ENCODE results near the gene AIRE. TPM values are rescaled to one million over a fixed set of nuclear protein-coding genes. Genes with fewer than 3 reads are reported as not detected.
A peak's percentile ranks its signal among the peaks of the same experiment; 100 is the strongest.

Gene AIRE
- total RNA-seq, 4 donors from 2014 or later = 0.30 TPM; not detected in 3

- DNase-seq (ENCODE audit: low spot score in 2 of 2) = peak; percentile 65 to 75
- no peaks in the 10 kb centered on the region for H3K27me3 ChIP-seq
Measured at GRCh38 chr21:44294391-44295162, 8.9 kb downstream of the AIRE start.

DNA sequence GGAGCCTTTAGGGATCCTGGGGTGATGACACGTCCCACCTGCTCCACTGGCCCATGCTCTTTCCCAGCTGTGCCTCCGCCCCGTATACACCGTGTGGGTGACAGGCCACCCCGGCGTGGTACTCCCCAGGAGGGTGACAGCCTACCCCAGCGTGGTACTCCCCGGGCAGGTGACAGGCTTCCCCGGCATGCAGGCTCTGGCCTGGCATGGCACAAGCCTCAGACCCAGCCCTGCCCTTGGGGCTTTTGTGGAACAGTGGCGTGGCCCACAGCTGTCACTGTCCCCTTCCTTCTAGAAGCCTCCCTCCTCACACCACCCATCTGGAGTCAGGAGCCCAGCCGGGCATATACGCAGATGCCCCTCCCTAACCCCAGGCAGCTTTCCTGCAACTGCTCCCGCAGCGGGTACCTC lies 9.5 kb downstream of the AIRE start:
- Histone ChIP-seq H3K4me1 (peaks cover 0 to 35% (median 18%) of the 10 kb centered on the region in 4 donors), H3K27ac (no peak overlapping the region)
- TF ChIP-seq, protein P1, sequence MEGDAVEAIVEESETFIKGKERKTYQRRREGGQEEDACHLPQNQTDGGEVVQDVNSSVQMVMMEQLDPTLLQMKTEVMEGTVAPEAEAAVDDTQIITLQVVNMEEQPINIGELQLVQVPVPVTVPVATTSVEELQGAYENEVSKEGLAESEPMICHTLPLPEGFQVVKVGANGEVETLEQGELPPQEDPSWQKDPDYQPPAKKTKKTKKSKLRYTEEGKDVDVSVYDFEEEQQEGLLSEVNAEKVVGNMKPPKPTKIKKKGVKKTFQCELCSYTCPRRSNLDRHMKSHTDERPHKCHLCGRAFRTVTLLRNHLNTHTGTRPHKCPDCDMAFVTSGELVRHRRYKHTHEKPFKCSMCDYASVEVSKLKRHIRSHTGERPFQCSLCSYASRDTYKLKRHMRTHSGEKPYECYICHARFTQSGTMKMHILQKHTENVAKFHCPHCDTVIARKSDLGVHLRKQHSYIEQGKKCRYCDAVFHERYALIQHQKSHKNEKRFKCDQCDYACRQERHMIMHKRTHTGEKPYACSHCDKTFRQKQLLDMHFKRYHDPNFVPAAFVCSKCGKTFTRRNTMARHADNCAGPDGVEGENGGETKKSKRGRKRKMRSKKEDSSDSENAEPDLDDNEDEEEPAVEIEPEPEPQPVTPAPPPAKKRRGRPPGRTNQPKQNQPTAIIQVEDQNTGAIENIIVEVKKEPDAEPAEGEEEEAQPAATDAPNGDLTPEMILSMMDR (IDR thresholded peaks at IDR 0.05) = no peak
- no peak for TF ChIP-seq POLR2A (IDR thresholded peaks at IDR 0.05)
- no peak for TF ChIP-seq EP300 (IDR thresholded peaks at IDR 0.05)

More at GRCh38 chr21:44294391-44295162, 8.9 kb downstream of the AIRE start:
- no peak overlapping the region for H3K27ac ChIP-seq
- no peaks in the 10 kb centered on the region for H3K9me3 ChIP-seq
- no peak overlapping the region for H3K4me3 ChIP-seq
- H3K4me1 ChIP-seq = peaks cover 0 to 35% (median 18%) of the 10 kb centered on the region in 4 donors
- TF ChIP-seq POLR2A (IDR thresholded peaks at IDR 0.05) (no peak), EP300 (IDR thresholded peaks at IDR 0.05) (no peak)
- TF ChIP-seq, protein P1 (IDR thresholded peaks at IDR 0.05) = no peak
- 22 to 44% methylated on average over 11 to 25 of the region's 26 CpGs for WGBS, 2 donors
- no peaks in the 10 kb centered on the region for H3K36me3 ChIP-seq

GRCh38 chr21:44295646-44296045 lies 10.0 kb downstream of the AIRE start:
- 64 to 83% methylated on average over 6 to 10 of the region's 10 CpGs for WGBS, 2 donors
- no peak for TF ChIP-seq POLR2A (IDR thresholded peaks at IDR 0.05)
- no peak for TF ChIP-seq EP300 (IDR thresholded peaks at IDR 0.05)
- TF ChIP-seq, protein P1 (IDR thresholded peaks at IDR 0.05) = no peak
- H3K27me3 ChIP-seq = no peaks in the 10 kb centered on the region

More for the DNA sequence above, 9.5 kb downstream of the AIRE start:
- H3K9me3 ChIP-seq = no peaks in the 10 kb centered on the region
- H3K27me3 ChIP-seq = no peaks in the 10 kb centered on the region
- WGBS, 2 donors = 64 to 76% methylated on average over 12 of the region's 14 CpGs
- no peaks in the 10 kb centered on the region for H3K36me3 ChIP-seq
- H3K4me3 ChIP-seq = no peak overlapping the region
- no peak for DNase-seq (ENCODE audit: low spot score in 2 of 2)

GRCh38 chr21:44296103-44296519 lies 10.4 kb downstream of the AIRE start:
- WGBS, 2 donors = 67 to 71% methylated on average over 10 to 12 of the region's 12 CpGs
- no peak overlapping the region for H3K27ac ChIP-seq
- H3K36me3 ChIP-seq = no peaks in the 10 kb centered on the region
- no peak for DNase-seq (ENCODE audit: low spot score in 2 of 2)
- TF ChIP-seq EP300 (IDR thresholded peaks at IDR 0.05) (no peak), POLR2A (IDR thresholded peaks at IDR 0.05) (no peak)
- TF ChIP-seq, protein P1 (IDR thresholded peaks at IDR 0.05) = no peak
- H3K4me1 ChIP-seq = peaks cover 0 to 41% (median 23%) of the 10 kb centered on the region in 4 donors
- H3K27me3 ChIP-seq = no peaks in the 10 kb centered on the region
- H3K4me3 ChIP-seq = no peak overlapping the region
- H3K9me3 ChIP-seq = no peaks in the 10 kb centered on the region

More at GRCh38 chr21:44295646-44296045, 10.0 kb downstream of the AIRE start:
- H3K4me1 ChIP-seq = peaks cover 0 to 36% (median 18%) of the 10 kb centered on the region in 4 donors
- DNase-seq (ENCODE audit: low spot score in 2 of 2) = no peak
- H3K27ac ChIP-seq = no peak overlapping the region
- no peak overlapping the region for H3K4me3 ChIP-seq
- H3K36me3 ChIP-seq = no peaks in the 10 kb centered on the region
- no peaks in the 10 kb centered on the region for H3K9me3 ChIP-seq

DNA sequence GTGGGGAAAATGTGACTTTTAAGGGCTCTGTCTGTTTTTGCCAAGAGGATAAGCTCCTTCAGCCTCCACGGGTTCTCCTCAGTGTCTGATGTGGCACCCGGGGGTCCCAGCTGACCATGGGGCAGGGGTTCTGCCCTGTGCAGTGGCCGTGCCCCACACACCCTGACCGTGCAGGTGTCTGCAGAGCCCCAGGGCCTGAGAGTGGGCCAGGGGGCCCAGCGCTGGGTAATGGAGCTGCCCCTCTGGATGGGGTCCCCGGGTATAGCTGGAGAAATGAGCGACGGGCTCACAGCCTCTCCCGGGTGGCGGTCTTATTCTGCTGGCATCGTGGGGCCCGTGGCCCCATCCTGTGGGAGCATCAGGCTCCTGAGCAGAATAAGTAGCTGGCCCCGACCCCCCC lies 11.2 kb downstream of the AIRE start:
- 67 to 81% methylated on average over 9 to 12 of the region's 13 CpGs for whole genome bisulfite sequencing, 2 donors
- H3K36me3 ChIP-seq = no peaks in the 10 kb centered on the region
- H3K4me1 ChIP-seq = peaks cover 0 to 49% (median 31%) of the 10 kb centered on the region in 4 donors
- no peaks in the 10 kb centered on the region for H3K9me3 ChIP-seq
- TF ChIP-seq POLR2A (IDR thresholded peaks at IDR 0.05) (no peak), EP300 (IDR thresholded peaks at IDR 0.05) (no peak)
- TF ChIP-seq, protein P1 (IDR thresholded peaks at IDR 0.05) = no peak
- H3K27ac ChIP-seq = no peak overlapping the region
- DNase-seq (ENCODE audit: low spot score in 2 of 2) = no peak
- H3K4me3 ChIP-seq = no peak overlapping the region
- H3K27me3 ChIP-seq = no peaks in the 10 kb centered on the region

Measured in tibial nerve (tissue), 4 donors.